SK-N-SH (cell line): ENCODE data around the gene STX16. TPM values are rescaled to one million over a fixed set of nuclear protein-coding genes. Genes with fewer than 3 reads are reported as not detected.

Source experiments
- CTCF ChIA-PET: fragments of 300-600, 350-600 bp; formaldehyde crosslinking; extraction: SDS; loops from one replicate; lab custom pipeline; 2021; lab: Yijun Ruan, JAX
- POLR2A ChIA-PET: fragments of 350-600 bp; sonication (Branson Sonifier 250); formaldehyde crosslinking; extraction: SDS; loops from one replicate; lab custom pipeline; 2020; ENCODE audit warnings: antibody characterized with exemption, inconsistent platforms; lab: Yijun Ruan, JAX
- DNase-seq: peaks from one replicate; pipeline ENCODE4 v3.0.0; 2012
- H2AFZ ChIP-seq: fragments of 200-600 bp; sonication (generic); 2 replicates; pipeline ENCODE4 v1.8.1; 2016; ENCODE audit warnings: antibody characterized with exemption, mild to moderate bottlenecking, low read depth
- H3F3A ChIP-seq: fragments of 200-600 bp; sonication (generic); replicated peaks from 2 replicates; pipeline ENCODE3; 2016; ENCODE audit warnings: antibody characterized with exemption, mild to moderate bottlenecking; ENCODE audit not compliant: insufficient read depth
- H3K27ac ChIP-seq, 2 experiments: fragments of 200-500 bp in 1 of 2; fragments of 200-600 bp in 1 of 2; sonication (Bioruptor generic) in 1 of 2; sonication (generic), shearing (Covaris generic) in 1 of 2; 2 replicates each; pipeline versions ENCODE4 v1.5.1 to v1.6.1; 2014 to 2016; ENCODE audit warnings: low read depth in 2 of 2, inconsistent platforms in 1 of 2, low read length in 1 of 2, mild to moderate bottlenecking in 1 of 2, mixed read lengths in 1 of 2
- H3K27me3 ChIP-seq: fragments of 200-600 bp; sonication (generic), shearing (Covaris generic); 2 replicates; pipeline ENCODE4 v1.6.1; 2016; ENCODE audit warnings: mixed run types; ENCODE audit not compliant: insufficient read depth
- H3K36me3 ChIP-seq, 2 experiments: fragments of 200-500 bp in 1 of 2; fragments of 200-600 bp in 1 of 2; sonication (Bioruptor generic) in 1 of 2; sonication (generic) in 1 of 2; replicated peaks in 1 of 2; 2 replicates each; pipeline versions ENCODE3 to v1.5.1; 2014 to 2016; ENCODE audit warnings: low read length in 1 of 2, mild to moderate bottlenecking in 1 of 2; ENCODE audit not compliant: insufficient read depth in 2 of 2, control insufficient read depth in 1 of 2
- H3K4me1 ChIP-seq, 2 experiments: fragments of 200-500 bp in 1 of 2; fragments of 200-600 bp in 1 of 2; sonication (Bioruptor generic) in 1 of 2; sonication (generic), shearing (Covaris generic) in 1 of 2; 2 replicates each; pipeline versions ENCODE4 v1.5.1 to v1.6.1; 2014 to 2016; ENCODE audit warnings: low read depth in 1 of 2, low read length in 1 of 2, mixed run types in 1 of 2; ENCODE audit not compliant: insufficient read depth in 2 of 2, control insufficient read depth in 1 of 2
- H3K4me2 ChIP-seq: fragments of 200-600 bp; sonication (generic), shearing (Covaris generic); 2 replicates; pipeline ENCODE4 v1.6.1; 2017; ENCODE audit warnings: mixed run types
- H3K4me3 ChIP-seq, 2 experiments: fragments of 200-500 bp in 1 of 2; fragments of 200-600 bp in 1 of 2; sonication (Bioruptor generic) in 1 of 2; sonication (generic), shearing (Covaris generic) in 1 of 2; 2 replicates each; pipeline versions ENCODE4 v1.5.1 to v1.8.1; 2014 to 2016; ENCODE audit warnings: low read depth in 2 of 2, inconsistent platforms in 1 of 2, low read length in 1 of 2, mild to moderate bottlenecking in 1 of 2, mixed read lengths in 1 of 2, moderate library complexity in 1 of 2
- H3K79me2 ChIP-seq: fragments of 200-600 bp; sonication (generic); 2 replicates; pipeline ENCODE4 v1.8.1; 2017; ENCODE audit warnings: mild to moderate bottlenecking; ENCODE audit not compliant: insufficient read depth
- H3K9ac ChIP-seq: fragments of 200-600 bp; sonication (generic); 2 replicates; pipeline ENCODE4 v1.6.1; 2017; ENCODE audit warnings: mixed run types
- H3K9me2 ChIP-seq: fragments of 200-600 bp; sonication (generic); 2 replicates; pipeline ENCODE4 v1.6.1; 2017; ENCODE audit warnings: mixed run types
- H3K9me3 ChIP-seq: fragments of 200-600 bp; sonication (generic); 2 replicates; pipeline ENCODE4 v1.6.1; 2017; ENCODE audit warnings: mixed run types, mild to moderate bottlenecking, moderate library complexity
- H4K20me1 ChIP-seq: fragments of 200-600 bp; sonication (generic); 2 replicates; pipeline ENCODE4 v1.6.1; 2017; ENCODE audit warnings: mild to moderate bottlenecking, mixed run types; ENCODE audit not compliant: insufficient read depth
- CTCF ChIP-seq: fragments of 200-600 bp; sonication (generic); IDR thresholded peaks from 2 replicates; pipeline ENCODE4 v1.6.1; 2017; ENCODE audit warnings: antibody characterized with exemption, mild to moderate bottlenecking, moderate library complexity
- ELF1 ChIP-seq: IDR thresholded peaks from 2 replicates; pipeline ENCODE4 v1.4.0; 2012
- FOSL2 ChIP-seq: IDR thresholded peaks from 2 replicates; pipeline ENCODE4 v1.4.0; 2012; ENCODE audit warnings: low read depth, mild to moderate bottlenecking, moderate library complexity, borderline replicate concordance
- FOXJ3 ChIP-seq: sonication (generic); formaldehyde crosslinking; IDR thresholded peaks from 2 replicates; pipeline ENCODE4 v1.5.1; 2020; ENCODE audit warnings: mild to moderate bottlenecking, missing genetic modification reagents
- GABPA ChIP-seq: IDR thresholded peaks from 2 replicates; pipeline ENCODE4 v1.4.0; 2012; ENCODE audit warnings: low read depth, mild to moderate bottlenecking
- GATA2 ChIP-seq: sonication (generic); formaldehyde crosslinking; IDR thresholded peaks from 2 replicates; pipeline ENCODE4 v1.5.0; 2020; ENCODE audit warnings: mild to moderate bottlenecking, missing genetic modification reagents
- MAX ChIP-seq: IDR thresholded peaks from 2 replicates; pipeline ENCODE4 v1.4.0; 2012; ENCODE audit warnings: low read depth
- MEF2A ChIP-seq: IDR thresholded peaks from 2 replicates; pipeline ENCODE4 v1.4.0; 2012; ENCODE audit warnings: low read depth, borderline replicate concordance
- PBX3 ChIP-seq: IDR thresholded peaks from 2 replicates; pipeline ENCODE4; 2012
- POLR2AphosphoS5 ChIP-seq: IDR thresholded peaks from 2 replicates; pipeline ENCODE4 v1.6.1; 2012; ENCODE audit warnings: low read depth, low read length
- RCOR1 ChIP-seq: fragments of 150-350 bp; IDR thresholded peaks from 2 replicates; pipeline ENCODE4 v1.6.1; 2017; ENCODE audit warnings: antibody characterized with exemption, low read length
- REST ChIP-seq: IDR thresholded peaks from 2 replicates; pipeline ENCODE4 v1.6.1; 2012; ENCODE audit warnings: mild to moderate bottlenecking, low read depth, low read length, moderate library complexity
- RFX5 ChIP-seq: IDR thresholded peaks from 2 replicates; pipeline ENCODE4 v1.6.1; 2012; ENCODE audit warnings: mild to moderate bottlenecking, improper control_type of control experiment, low read length
- SMC3 ChIP-seq: IDR thresholded peaks from 2 replicates; pipeline ENCODE4 v1.6.1; 2012; ENCODE audit warnings: low read depth, low read length, improper control_type of control experiment
- TAF1 ChIP-seq: IDR thresholded peaks from 2 replicates; pipeline ENCODE4 v1.6.1; 2012; ENCODE audit warnings: low read depth, mild to moderate bottlenecking, low read length, moderate library complexity, borderline replicate concordance
- TEAD4 ChIP-seq: IDR thresholded peaks from 2 replicates; pipeline ENCODE4 v1.4.0; 2012; ENCODE audit warnings: mild to moderate bottlenecking, borderline replicate concordance; ENCODE audit not compliant: insufficient read depth
- USF1 ChIP-seq: IDR thresholded peaks from 2 replicates; pipeline ENCODE4 v1.4.0; 2012; ENCODE audit warnings: low read depth, borderline replicate concordance
- YY1 ChIP-seq: IDR thresholded peaks from 2 replicates; pipeline ENCODE4 v1.4.0; 2012; ENCODE audit warnings: low read depth, mild to moderate bottlenecking
- WGBS: methylation state at CpG from one replicate; pipeline ENCODE4 v1.1.6; 2017; ENCODE audit warnings: low lambda C conversion rate; 5-methylcytosine and 5-hydroxymethylcytosine counted together
- polyA plus RNA-seq, 3 experiments: library from polyadenylated mRNA; depleted of rRNA; stranded (reverse); fragments of >200 nt; gene quantifications; 2 replicates each; pipeline ENCODE4 v1.2.3, GENCODE V29; 2012
- TF ChIP-seq, protein P1 (sequence below): fragments of 150-350 bp; IDR thresholded peaks from 2 replicates; pipeline ENCODE4 v1.6.1; 2016; ENCODE audit warnings: mild to moderate bottlenecking, low read depth, low read length

Gene STX16
- polyA plus RNA-seq, 1 of the 3 experiments (the other 2 are of a cell fraction): 63.8 TPM

DNA sequence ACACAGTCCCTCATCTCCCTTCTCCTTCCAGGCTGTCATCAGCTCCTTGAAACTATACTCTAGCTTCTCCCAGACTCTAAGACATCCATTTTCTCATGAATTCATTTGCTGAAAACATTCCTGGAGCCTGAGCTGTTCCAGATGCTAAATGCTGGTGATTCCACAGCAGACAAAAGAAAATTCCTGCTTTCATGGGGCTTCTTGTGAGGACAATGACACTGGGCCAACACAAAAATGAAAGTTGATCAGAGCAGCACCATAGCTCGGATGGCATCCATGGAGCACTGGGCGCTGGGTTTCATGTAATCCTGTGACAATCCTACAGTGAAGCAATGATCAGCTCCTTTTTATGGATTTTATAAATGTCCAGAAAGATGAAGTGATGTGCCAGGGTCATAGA, 47.4 kb upstream of the STX16 start:
- Histone ChIP-seq H3K9me3 (no peaks in the 10 kb centered on the region), H3K79me2 (no peaks in the 10 kb centered on the region), H4K20me1 (no peaks in the 10 kb centered on the region), H3K9me2 (no peaks in the 10 kb centered on the region), H3K4me2 (no peak overlapping the region), H3K27me3 (no peaks in the 10 kb centered on the region), H3K9ac (no peak overlapping the region), H3F3A (no peaks in the 10 kb centered on the region), H3K36me3 (no peaks in the 10 kb centered on the region), H2AFZ (no peak overlapping the region), H3K27ac (peak overlapping the region in 1 of 2 experiments; percentile 9; a peak in 1 of 4 replicates), H3K4me1 (peaks cover 0 to 28% of the 10 kb centered on the region in 2 experiments; a peak in 1 of 4 replicates)
- no peak for DNase-seq
- ChIA-PET POLR2A (no interaction called here), CTCF (interaction anchor here (0.7 to 1.4 kb wide), 3 partner anchors 27 to 68 kb away, joined by 3 to 4 read pairs (median 3); partner anchors contain the start of gene STX16)
- 88% methylated on average over 2 of the region's 2 CpGs for WGBS
- TF ChIP-seq MAX (no peak), REST (no peak), GATA2 (CRISPR knock-in tag) (no peak), PBX3 (no peak), POLR2AphosphoS5 (no peak), YY1 (no peak), SMC3 (no peak), TAF1 (no peak), GABPA (no peak), RCOR1 (no peak), USF1 (no peak), CTCF (no peak), RFX5 (no peak), FOSL2 (no peak), MEF2A (no peak), FOXJ3 (CRISPR knock-in tag) (no peak), ELF1 (no peak), TEAD4 (no peak)
- TF ChIP-seq, protein P1, sequence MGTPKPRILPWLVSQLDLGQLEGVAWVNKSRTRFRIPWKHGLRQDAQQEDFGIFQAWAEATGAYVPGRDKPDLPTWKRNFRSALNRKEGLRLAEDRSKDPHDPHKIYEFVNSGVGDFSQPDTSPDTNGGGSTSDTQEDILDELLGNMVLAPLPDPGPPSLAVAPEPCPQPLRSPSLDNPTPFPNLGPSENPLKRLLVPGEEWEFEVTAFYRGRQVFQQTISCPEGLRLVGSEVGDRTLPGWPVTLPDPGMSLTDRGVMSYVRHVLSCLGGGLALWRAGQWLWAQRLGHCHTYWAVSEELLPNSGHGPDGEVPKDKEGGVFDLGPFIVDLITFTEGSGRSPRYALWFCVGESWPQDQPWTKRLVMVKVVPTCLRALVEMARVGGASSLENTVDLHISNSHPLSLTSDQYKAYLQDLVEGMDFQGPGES: no peak
- TF ChIP-seq, all 33 proteins: peak for 0
- no peak overlapping the region for H3K4me3 ChIP-seq
